Smooth muscle cell of the umbilical artery (primary cell): ENCODE data around the gene GPR35. TPM values are rescaled to one million over a fixed set of nuclear protein-coding genes. Genes with fewer than 3 reads are reported as not detected.

ENCODE experiments used
- total RNA-seq: library from RNA; depleted of rRNA; stranded (reverse); fragments of >200 nt; gene quantifications from 2 replicates; pipeline ENCODE4 v1.2.3, GENCODE V29; 2014

GPR35 gene, protein sequence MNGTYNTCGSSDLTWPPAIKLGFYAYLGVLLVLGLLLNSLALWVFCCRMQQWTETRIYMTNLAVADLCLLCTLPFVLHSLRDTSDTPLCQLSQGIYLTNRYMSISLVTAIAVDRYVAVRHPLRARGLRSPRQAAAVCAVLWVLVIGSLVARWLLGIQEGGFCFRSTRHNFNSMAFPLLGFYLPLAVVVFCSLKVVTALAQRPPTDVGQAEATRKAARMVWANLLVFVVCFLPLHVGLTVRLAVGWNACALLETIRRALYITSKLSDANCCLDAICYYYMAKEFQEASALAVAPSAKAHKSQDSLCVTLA
- 0.30 and 1.3 TPM in 2 replicates for total RNA-seq

GRCh38 chr2:240624950-240625621, at the start of gene GPR35:
TSS of gene GPR35 (plus strand) at chr2:240625480. CDS start at chr2:240629953, 4,473 bp downstream.

GRCh38 chr2:240586198-240586918, 38.9 kb upstream of the GPR35 start, which contains the start of gene CAPN10:
TSS of gene CAPN10 (plus strand) at chr2:240586734. CDS start at chr2:240586912, 178 bp downstream.

Other genes starting within 250 kb of the GPR35 start
- 102 and 232 TPM in 2 replicates for gene GPC1, start 189.8 kb upstream of the GPR35 start, total RNA-seq
- 4.2 and 11.5 TPM in 2 replicates for gene ANKMY1, start 67.5 kb upstream of the GPR35 start, total RNA-seq
- gene DUSP28, start 65.1 kb upstream of the GPR35 start, total RNA-seq: 2.3 and 2.7 TPM in 2 replicates
- 11.0 and 48.7 TPM in 2 replicates for gene RNPEPL1, start 57.0 kb upstream of the GPR35 start, total RNA-seq
- 25.8 and 29.3 TPM in 2 replicates for gene CAPN10, start 38.7 kb upstream of the GPR35 start, total RNA-seq
- not detected in 2 replicates for gene AQP12B, start 57.4 kb downstream of the GPR35 start, total RNA-seq
- not detected in 2 replicates for gene AQP12A, start 66.4 kb downstream of the GPR35 start, total RNA-seq
- gene KIF1A, start 194.7 kb downstream of the GPR35 start, total RNA-seq: under 0.01 and 0.14 TPM in 2 replicates
- not detected in 2 replicates for gene AGXT, start 243.3 kb downstream of the GPR35 start, total RNA-seq